HepG2 (cell line): Measurements from ENCODE around the gene FCHO2. TPM values are rescaled to one million over a fixed set of nuclear protein-coding genes. Genes with fewer than 3 reads are reported as not detected.

Experiments
- ARID4A ChIP-seq: sonication (generic); formaldehyde crosslinking; IDR thresholded peaks from 2 replicates; pipeline ENCODE4 v1.5.0; 2020; ENCODE audit warnings: mild to moderate bottlenecking, missing genetic modification reagents, borderline replicate concordance
- BATF2 ChIP-seq: sonication (generic); formaldehyde crosslinking; IDR thresholded peaks from 2 replicates; pipeline ENCODE4 v1.8.0; 2022; ENCODE audit warnings: mild to moderate bottlenecking, missing genetic modification reagents, moderate library complexity
- EHMT2 ChIP-seq: fragments of 200-600 bp; sonication (generic); IDR thresholded peaks from 2 replicates; pipeline ENCODE4 v1.7.0; 2017; ENCODE audit warnings: antibody characterized with exemption, low read depth, low read length, borderline replicate concordance
- ELF4 ChIP-seq: sonication (generic); formaldehyde crosslinking; IDR thresholded peaks from 2 replicates; pipeline ENCODE4 v1.5.0; 2020; ENCODE audit warnings: missing genetic modification reagents, mild to moderate bottlenecking, moderate library complexity, borderline replicate concordance
- GMEB2 ChIP-seq: IDR thresholded peaks from 2 replicates; pipeline ENCODE4 v1.6.1; 2016; ENCODE audit warnings: missing biosample characterization, missing genetic modification reagents, low read depth
- MAFK ChIP-seq, 2 experiments: IDR thresholded peaks in 1 of 2; conservative IDR thresholded peaks in 1 of 2; 2 replicates each; pipeline ENCODE4 v1.6.1; 2011; ENCODE audit warnings: improper control_type of control experiment in 2 of 2, low read length in 2 of 2
- MXD3 ChIP-seq: IDR thresholded peaks from 2 replicates; pipeline ENCODE4 v1.6.1; 2016; ENCODE audit warnings: mild to moderate bottlenecking, missing biosample characterization, missing genetic modification reagents
- NFYC ChIP-seq: IDR thresholded peaks from 2 replicates; pipeline ENCODE4 v1.6.1; 2016; ENCODE audit warnings: missing genetic modification reagents, missing compliant biosample characterization
- TEF ChIP-seq: sonication (generic); formaldehyde crosslinking; IDR thresholded peaks from 2 replicates; pipeline ENCODE4 v1.5.0; 2020; ENCODE audit warnings: missing genetic modification reagents
- ZBTB39 ChIP-seq: sonication (generic); formaldehyde crosslinking; IDR thresholded peaks from 2 replicates; pipeline ENCODE4 v1.5.0; 2020; ENCODE audit warnings: missing genetic modification reagents
- ZFY ChIP-seq: sonication (generic); formaldehyde crosslinking; IDR thresholded peaks from 2 replicates; pipeline ENCODE4 v1.4.0; 2020; ENCODE audit warnings: missing genetic modification reagents
- ZFYVE20 ChIP-seq: sonication (generic); formaldehyde crosslinking; IDR thresholded peaks from 2 replicates; pipeline ENCODE4 v1.8.0; 2023; ENCODE audit warnings: low read depth, mild to moderate bottlenecking, moderate library complexity, missing genetic modification reagents, borderline replicate concordance
- ZNF224 ChIP-seq: sonication (generic); formaldehyde crosslinking; IDR thresholded peaks from 2 replicates; pipeline ENCODE4 v1.5.0; 2020; ENCODE audit warnings: mild to moderate bottlenecking, missing genetic modification reagents
- ZNF280D ChIP-seq: sonication (generic); formaldehyde crosslinking; IDR thresholded peaks from 2 replicates; pipeline ENCODE4 v1.5.1; 2020; ENCODE audit warnings: mild to moderate bottlenecking, missing genetic modification reagents
- ZNF674 ChIP-seq: sonication (generic); formaldehyde crosslinking; IDR thresholded peaks from 2 replicates; pipeline ENCODE4 v1.5.0; 2020; ENCODE audit warnings: low read depth, mild to moderate bottlenecking, missing genetic modification reagents
- polyA plus RNA-seq, 8 experiments: library from polyadenylated mRNA; depleted of rRNA in 3 of 8; stranded (reverse) in 7 of 8; unstranded in 1 of 8; fragments of >200 nt; fragmentation: Illumina TruSeq in 4 of 8; extraction: Trizol in 4 of 8; gene quantifications; 2 replicates each; pipeline versions ENCODE4 v1.2.1 to v1.2.3, GENCODE V29; 2011 to 2016; ENCODE audit warnings: low read depth in 4 of 8, missing spikeins in 1 of 8, mixed read lengths in 1 of 8; ENCODE audit not compliant: insufficient read depth in 1 of 8
- total RNA-seq, 5 experiments: library from RNA; depleted of rRNA; stranded (reverse); fragments of >200 nt; fragmentation: Illumina TruSeq; extraction: Trizol; gene quantifications; 2 replicates each; pipeline ENCODE4 v1.2.3, GENCODE V29; 2016; ENCODE audit warnings: low read depth in 1 of 5

FCHO2 gene
- total and polyA plus RNA-seq, 2 of the 13 experiments (the other 11 are each of a cell fraction or from before 2014, with no cell fraction given) = 11.6 to 17.3 TPM

GRCh38 chr5:72955768-72956323 lies at the start of gene FCHO2 (continued):
- TF ChIP-seq EHMT2 (no peak), MAFK (conservative IDR thresholded peaks at IDR 0.05 in 1 of 2, IDR thresholded peaks at IDR 0.05 in 1 of 2; ENCODE audit: low read length in 2 of 2) (no peak), ZFYVE20 (no peak), MXD3 (CRISPR knock-in tag) (peak; percentile 51; the same call in 1 of the 2 replicates), ZNF224 (CRISPR knock-in tag) (no peak), TEF (CRISPR knock-in tag) (no peak), BATF2 (CRISPR knock-in tag) (peak; percentile 44; the same call in 1 of the 2 replicates), ZBTB39 (0 out of 2 replicates have a peak, but pooled peaks have one; percentile 88), ELF4 (no peak), ZNF674 (no peak), NFYC (CRISPR knock-in tag) (no peak), ARID4A (CRISPR knock-in tag) (peak; percentile 84), ZNF280D (CRISPR knock-in tag) (no peak), GMEB2 (CRISPR knock-in tag) (peak; percentile 56; the same call in 1 of the 2 replicates), ZFY (CRISPR knock-in tag) (peak; percentile 61)
